EH (cell line): ENCODE results near the gene ZCCHC8.
"Not testable (repeated sequence)": the region's sequence is repeated elsewhere in the genome, so short reads cannot be mapped to it uniquely, and the experiment has no call there.

ENCODE experiments used
- DNase-seq: peaks from one replicate; pipeline ENCODE4 v3.0.0-alpha.2; 2015; ENCODE audit warnings: low read depth

ZCCHC8 gene

GRCh38 chr12:122508163-122508562 lies 7.4 kb upstream of the ZCCHC8 start:
- DNase-seq, result no peak

DNA sequence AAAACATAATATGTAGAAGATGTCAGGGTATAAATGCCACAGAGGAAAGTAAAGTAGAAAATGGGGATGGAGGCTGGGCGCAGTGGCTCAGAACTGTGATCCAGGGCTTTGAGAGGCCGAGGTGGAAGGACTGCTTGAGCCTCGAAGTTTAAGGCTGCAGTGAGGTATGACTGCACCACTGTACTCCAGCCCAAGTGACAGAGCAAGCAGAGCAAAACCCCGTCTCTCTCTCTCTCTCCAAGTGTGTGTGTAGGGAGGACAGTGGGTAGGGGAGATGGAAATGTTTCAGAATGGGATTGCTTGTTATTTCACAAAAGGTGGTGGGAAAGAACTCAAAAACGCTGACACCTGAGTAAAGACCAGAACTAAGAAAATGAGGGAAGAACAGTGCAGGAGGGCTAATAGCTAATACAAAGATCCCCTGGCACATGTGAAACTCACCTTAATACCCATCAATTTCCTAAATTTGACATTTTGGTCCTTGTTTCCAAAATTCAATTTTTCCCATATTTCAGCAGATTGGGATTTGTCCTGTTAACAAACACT lies 5.7 kb upstream of the ZCCHC8 start:
- no peak for DNase-seq

DNA sequence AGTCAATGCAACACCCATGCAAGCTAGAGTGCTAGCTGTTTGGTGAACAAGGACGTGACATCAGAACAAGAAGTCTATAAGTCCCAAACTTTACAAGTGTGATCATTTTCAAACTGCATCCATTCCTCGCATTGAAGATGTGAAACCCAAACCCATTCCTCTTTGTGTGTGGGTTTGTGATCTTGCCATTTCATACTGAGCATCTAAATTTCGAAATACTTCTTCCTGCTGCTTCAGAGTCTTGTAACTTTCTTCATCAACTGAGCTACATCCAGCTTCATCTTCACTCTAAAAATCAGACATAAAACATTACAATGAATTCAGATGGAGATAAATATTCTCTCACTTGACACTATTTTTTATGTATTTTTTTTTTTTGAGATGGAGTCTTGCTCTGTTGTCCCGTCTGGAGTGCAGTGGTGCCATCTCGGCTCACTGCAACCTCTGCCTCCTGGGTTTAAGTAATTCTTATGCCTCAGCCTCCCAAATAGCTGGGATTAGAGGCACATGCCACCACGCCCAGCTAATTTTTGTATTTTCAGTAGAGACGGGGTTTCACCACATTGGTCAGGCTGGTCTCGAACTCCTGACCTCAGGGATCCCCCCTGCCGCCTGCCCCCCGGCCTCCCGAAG lies 4.8 kb upstream of the ZCCHC8 start:
- no peak for DNase-seq

GRCh38 chr12:122503783-122504590 lies 3.3 kb upstream of the ZCCHC8 start:
- no peak for DNase-seq

- no peak for DNase-seq
These were observed 2.5 kb upstream of the ZCCHC8 start for GRCh38 chr12:122503147-122503751.

DNA sequence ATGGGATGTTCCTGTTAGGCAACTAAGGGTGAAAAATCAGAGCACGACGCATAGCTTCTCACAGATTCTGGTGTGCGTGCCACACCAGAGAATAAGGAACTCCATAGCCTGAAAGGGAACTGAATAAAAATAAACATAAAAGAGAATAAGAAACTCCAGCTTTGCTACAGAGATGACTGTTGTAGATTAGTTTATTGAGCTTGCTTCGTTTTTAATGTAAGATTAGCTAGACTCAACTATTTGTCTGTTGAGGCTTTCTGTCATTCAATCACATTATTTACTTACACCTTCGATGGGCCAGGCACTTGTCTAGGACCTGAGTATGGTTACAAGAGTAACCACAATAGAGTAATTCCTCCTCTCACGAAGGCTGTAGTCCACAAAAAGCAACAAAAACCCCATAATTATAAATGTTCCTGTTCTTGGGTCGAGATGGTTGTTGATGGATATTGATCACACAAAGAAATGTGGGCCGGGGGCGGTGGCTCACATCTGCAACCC lies 807 bp upstream of the ZCCHC8 start:
- DNase-seq, result no peak

DNA sequence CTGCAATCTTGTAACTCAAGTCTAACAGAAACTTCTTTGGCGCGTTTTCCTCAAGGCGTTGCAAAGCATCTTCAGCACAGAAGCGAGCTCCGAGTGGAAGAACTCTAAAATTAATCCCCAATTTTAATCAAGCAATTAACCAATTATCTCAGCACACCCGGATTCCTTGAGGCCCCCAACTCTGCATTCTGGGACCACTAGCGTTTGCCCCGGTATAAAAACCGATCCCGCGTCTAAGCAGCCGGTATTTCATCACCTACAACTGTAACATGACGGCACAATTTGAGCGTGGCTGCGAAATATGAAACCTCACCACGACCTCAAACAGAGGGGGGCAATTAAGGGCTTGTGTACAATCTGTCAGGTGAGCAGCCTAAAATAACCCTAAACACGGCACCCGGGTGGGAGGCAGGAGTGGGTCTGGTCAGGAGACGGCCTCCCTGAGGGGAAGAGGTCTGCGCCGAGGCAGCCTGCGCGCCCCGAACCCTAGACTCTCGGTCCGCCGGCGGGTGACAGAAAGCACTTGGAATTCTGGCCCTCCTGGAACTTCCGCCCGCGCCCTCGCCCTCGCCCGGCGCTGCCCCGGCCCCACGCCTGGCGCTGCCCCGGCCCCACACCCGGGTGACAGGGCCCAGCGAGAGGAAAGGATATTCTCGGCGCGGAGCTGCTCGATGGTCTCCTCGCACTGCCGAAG lies 594 bp downstream of the ZCCHC8 start:
- DNase-seq, result peak; percentile 70

DNA sequence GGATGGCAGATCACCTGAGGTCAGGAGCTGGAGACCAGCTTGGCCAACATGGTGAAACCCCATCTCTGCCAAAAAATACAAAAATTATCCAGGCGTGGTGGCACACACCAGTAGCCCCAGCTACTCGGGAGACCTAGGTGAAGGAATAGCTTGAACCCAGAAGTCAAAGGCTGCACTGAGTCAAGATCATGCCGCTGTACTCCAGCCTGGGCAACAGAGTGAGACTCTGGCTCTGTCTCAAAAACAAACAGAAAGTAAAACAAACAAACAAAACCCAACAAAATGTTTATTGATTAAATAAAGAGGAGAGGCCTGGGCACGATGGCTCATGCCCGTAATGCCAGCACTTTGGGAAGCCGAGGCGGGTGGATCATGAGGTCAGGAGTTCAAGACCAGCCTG lies 5.5 kb downstream of the ZCCHC8 start:
- DNase-seq, result no peak

- DNase-seq, result not testable (repeated sequence)
These were observed 7.5 kb downstream of the ZCCHC8 start for GRCh38 chr12:122493222-122493621.

DNA sequence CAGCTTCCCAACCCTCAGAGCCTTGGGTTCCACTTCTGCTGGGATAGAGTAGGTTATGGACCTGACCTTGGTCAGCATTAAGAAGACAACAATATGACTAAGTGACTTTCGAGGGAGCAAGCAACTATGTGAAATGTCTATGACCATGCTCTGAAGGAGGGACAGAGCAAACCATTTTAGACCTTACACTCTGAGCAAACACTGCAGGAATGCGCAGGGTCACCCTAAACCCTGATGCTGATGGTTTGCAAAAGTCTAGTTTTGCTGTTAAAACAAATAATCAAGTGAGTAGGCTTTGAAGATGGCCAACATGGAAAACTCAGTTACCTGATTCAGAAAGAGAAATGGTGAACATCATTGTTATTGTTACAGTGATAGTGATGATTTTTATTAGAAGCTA lies 8.7 kb downstream of the ZCCHC8 start:
- DNase-seq, result peak; percentile 57

DNA sequence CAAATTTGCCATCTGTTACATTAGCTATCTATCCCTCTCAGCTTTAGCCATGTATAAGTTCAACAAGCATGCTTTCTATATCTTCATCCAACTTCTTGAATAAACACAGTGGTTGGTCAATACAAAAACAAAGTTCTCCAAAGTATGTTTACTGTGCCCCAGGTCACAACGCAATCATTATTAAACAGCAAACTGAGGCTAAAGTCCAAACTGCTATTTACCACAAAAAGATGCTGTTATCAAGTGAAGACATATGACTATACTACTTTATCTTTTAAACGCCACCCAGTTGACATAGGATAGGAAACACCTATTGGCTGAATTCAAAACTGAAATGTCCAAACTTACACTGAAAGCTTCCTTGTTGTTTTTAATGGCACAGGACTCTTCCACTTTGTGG lies 11.7 kb downstream of the ZCCHC8 start:
- no peak for DNase-seq

GRCh38 chr12:122487807-122488206 lies 12.9 kb downstream of the ZCCHC8 start:
- not testable (repeated sequence) for DNase-seq

- DNase-seq, result no peak
These were observed 13.8 kb downstream of the ZCCHC8 start for GRCh38 chr12:122486805-122487426.

DNA sequence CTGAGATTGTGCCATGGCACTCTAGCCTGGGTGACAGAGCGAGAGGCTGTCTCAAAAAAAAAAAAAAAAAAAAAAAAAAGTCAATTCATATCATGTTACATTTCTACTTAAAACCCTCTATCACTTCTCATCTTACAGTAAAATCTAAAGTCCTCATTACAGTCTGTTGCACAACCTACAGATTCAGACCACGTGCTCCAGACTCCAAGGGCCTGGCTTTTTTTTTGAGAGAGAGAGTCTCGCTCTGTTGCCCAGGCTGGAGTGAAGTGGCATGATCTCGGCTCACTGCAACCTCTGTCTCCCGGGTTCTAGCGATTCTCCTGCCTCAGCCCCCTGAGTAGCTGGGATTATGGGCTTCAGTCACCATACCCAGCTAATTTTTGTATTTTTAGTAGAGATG lies 14.4 kb downstream of the ZCCHC8 start:
- DNase-seq, result peak; percentile 46

DNA sequence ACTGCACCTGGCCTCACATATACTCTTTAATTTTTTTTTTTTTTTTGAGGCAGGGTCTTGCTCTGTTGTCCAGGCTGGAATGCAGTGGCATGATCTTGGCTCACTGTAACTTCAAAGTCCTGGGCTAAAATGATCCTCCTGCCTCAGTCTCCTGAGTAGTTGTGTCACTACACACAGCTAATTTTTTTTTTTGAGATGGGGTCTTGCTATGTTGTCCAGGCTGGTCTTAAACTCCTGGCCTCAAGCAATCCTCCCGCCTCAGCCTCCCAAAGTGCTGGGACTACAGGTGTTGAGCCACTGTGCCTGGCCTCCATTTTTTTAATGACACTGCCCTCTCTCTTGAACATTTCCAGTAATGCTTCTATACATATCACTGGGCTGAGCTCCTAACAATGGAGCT lies 16.3 kb downstream of the ZCCHC8 start:
- not testable (repeated sequence) for DNase-seq

DNA sequence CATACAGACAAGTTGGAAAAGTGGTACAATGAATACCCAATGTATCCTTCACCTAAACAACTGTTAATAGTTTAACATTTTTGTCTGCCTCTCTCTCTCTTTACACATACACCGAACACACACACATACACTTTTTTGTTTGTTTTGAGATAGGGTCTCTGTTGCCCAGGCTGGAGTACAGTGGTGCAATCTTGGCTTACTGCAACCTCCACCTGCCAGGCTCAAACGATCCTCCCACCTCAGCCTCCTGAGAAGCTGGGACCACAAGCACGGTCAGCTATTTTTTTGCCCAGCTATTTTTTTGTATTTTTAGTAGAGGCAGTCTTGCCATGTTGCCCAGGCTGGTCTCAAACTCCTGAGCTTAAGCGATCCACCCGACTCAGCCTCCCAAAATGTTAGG lies 16.8 kb downstream of the ZCCHC8 start:
- no peak for DNase-seq

- peak; percentile 60 for DNase-seq
These were observed 18.9 kb downstream of the ZCCHC8 start for GRCh38 chr12:122481861-122482260.

GRCh38 chr12:122480753-122481152 lies 20.0 kb downstream of the ZCCHC8 start:
- no peak for DNase-seq

DNA sequence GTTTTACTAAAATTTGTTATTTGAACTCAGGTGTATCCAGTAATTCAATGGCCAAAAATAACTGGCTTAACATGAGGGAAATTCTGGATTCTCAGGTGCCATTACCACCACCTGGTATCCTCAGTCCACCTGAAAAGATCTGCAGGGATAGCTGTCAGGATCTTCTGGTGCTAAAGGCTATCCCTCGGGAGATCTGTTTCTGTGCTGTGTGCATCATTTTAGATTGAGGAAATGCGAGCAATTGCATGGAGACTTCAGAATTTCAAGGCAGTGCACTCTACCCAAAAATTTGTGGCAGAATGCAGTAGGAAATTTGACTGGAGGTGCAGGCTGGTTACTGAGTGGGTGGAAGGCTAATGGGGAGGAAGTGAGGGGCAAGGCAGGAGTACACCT lies 26.4 kb downstream of the ZCCHC8 start:
- DNase-seq, result no peak

- DNase-seq, result no peak
These were observed 27.0 kb downstream of the ZCCHC8 start for GRCh38 chr12:122473543-122474323.
